Measurements from ENCODE around the gene SLC6A15. TPM values are rescaled to one million over a fixed set of nuclear protein-coding genes. Genes with fewer than 3 reads are reported as not detected.

SLC6A15 gene
- total RNA-seq, 6 experiments from 2014 or later = not detected

DNA sequence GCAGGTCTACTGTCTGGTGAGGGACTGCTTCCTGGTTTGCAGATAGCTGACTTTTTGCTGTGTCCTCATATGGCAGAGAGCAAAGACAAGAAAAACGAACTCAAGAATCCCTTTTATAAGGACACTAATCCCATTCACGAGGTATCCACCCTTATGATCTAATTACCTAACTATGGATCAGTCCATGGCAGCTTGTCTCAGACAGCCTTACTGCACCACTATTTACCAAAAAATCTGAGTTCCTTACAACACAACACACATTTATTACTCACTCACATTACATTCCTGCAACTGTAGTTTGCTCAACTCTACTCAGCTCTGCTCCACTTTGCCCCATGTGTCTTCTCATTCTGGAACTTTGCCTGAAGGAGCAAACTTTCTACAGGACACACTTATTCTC, 10.1 kb upstream of the SLC6A15 start:
- Histone ChIP-seq H3K4me3 (no peak overlapping the region), H3K4me1 (no peaks in the 10 kb centered on the region), H3K9me3 (no peaks in the 10 kb centered on the region), H3K27ac (no peak overlapping the region), H3K27me3 (no peaks in the 10 kb centered on the region), H3K36me3 (no peaks in the 10 kb centered on the region)
- no peak for TF ChIP-seq POLR2A (IDR thresholded peaks at IDR 0.05)
- TF ChIP-seq, protein P1, sequence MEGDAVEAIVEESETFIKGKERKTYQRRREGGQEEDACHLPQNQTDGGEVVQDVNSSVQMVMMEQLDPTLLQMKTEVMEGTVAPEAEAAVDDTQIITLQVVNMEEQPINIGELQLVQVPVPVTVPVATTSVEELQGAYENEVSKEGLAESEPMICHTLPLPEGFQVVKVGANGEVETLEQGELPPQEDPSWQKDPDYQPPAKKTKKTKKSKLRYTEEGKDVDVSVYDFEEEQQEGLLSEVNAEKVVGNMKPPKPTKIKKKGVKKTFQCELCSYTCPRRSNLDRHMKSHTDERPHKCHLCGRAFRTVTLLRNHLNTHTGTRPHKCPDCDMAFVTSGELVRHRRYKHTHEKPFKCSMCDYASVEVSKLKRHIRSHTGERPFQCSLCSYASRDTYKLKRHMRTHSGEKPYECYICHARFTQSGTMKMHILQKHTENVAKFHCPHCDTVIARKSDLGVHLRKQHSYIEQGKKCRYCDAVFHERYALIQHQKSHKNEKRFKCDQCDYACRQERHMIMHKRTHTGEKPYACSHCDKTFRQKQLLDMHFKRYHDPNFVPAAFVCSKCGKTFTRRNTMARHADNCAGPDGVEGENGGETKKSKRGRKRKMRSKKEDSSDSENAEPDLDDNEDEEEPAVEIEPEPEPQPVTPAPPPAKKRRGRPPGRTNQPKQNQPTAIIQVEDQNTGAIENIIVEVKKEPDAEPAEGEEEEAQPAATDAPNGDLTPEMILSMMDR (IDR thresholded peaks at IDR 0.05) = no peak
- intact Hi-C loops (cut with DNase I) = no loop called here
- 13% methylated on average over 2 of the region's 2 CpGs for WGBS (ENCODE audit: insufficient coverage, low coverage, low lambda C conversion rate, missing lambda C conversion rate)
- DNase-seq = no peak
- no peak for ATAC-seq

DNA sequence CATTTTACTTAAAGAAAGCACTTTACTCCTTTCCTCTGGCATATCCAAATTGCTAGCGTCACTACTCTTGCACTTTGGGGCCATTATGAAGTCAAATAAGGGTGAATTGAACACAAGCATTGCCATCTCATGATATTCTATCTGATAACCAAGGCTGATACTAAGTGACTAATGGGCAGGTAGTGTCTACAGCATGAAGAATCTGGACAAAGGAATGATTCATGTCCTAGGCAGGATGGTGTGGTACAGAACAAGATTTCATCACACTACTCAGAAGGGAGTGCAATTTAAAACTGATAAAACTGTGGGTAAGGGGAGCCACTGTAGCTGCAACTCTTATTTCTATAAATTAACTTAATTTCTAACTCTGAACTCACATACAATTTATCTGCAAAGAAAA, 7.7 kb upstream of the SLC6A15 start:
- DNase-seq = no peak
- no peaks in the 10 kb centered on the region for H3K9me3 ChIP-seq
- H3K27ac ChIP-seq = no peak overlapping the region
- H3K4me3 ChIP-seq = no peak overlapping the region
- no peaks in the 10 kb centered on the region for H3K36me3 ChIP-seq
- no peaks in the 10 kb centered on the region for H3K4me1 ChIP-seq
- TF ChIP-seq POLR2A (IDR thresholded peaks at IDR 0.05) = no peak
- TF ChIP-seq, protein P1 (IDR thresholded peaks at IDR 0.05) = no peak
- no peaks in the 10 kb centered on the region for H3K27me3 ChIP-seq
- intact Hi-C loops (cut with DNase I) = no loop called here
- no peak for ATAC-seq
- 29% methylated on average over 1 of the region's 1 CpG for WGBS (ENCODE audit: insufficient coverage, low coverage, low lambda C conversion rate, missing lambda C conversion rate)

DNA sequence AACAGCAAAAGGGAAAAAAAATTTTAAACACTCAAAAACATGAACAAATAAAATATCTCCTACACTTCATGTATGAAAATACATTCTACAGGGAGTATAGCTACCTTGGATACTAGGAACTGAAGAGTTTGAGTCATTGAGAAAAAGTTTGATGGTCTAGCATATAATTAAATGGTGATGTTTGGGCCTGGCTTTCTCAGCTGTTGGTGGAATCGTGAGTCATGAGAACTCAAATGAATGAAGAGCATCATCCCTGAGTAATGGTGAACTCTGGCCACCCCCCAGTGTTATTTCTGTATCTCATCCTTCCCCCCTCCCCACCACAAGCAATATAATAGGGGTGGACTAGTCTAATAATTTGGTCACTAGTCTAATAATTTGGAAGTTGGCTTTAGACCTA, 6.7 kb upstream of the SLC6A15 start:
- intact Hi-C loops (cut with DNase I) = no loop called here
- Histone ChIP-seq H3K27ac (no peak overlapping the region), H3K4me3 (no peak overlapping the region), H3K27me3 (peaks cover 0 to 3% of the 10 kb centered on the region in 2 donors), H3K4me1 (no peaks in the 10 kb centered on the region), H3K36me3 (no peaks in the 10 kb centered on the region), H3K9me3 (no peaks in the 10 kb centered on the region)
- DNase-seq (no peak), ATAC-seq (no peak)
- TF ChIP-seq, protein P1 (IDR thresholded peaks at IDR 0.05) = no peak
- no peak for TF ChIP-seq POLR2A (IDR thresholded peaks at IDR 0.05)
- WGBS (ENCODE audit: insufficient coverage, low coverage, low lambda C conversion rate, missing lambda C conversion rate) = 29% methylated on average over 1 of the region's 1 CpG

DNA sequence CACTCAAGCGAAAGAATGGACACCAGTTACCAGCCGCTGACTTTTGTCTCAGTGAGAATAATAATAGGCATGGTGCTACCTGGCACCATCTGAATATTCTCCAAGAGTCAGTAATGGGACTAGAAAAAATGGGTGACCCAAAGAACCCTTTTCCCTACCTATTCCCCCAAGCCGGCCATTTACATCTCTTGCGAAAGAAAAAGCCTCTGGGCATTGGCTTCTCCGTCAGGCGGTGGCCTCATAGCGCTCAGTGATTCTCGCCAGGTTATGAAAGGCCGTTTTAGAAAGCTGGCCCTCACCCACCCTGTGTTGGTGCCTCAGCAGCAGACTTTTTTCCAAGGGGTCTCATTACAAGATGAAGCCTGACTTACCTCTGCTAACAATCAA, 523 bp upstream of the SLC6A15 start:
- ATAC-seq (no peak), DNase-seq (no peak)
- Histone ChIP-seq H3K4me3 (no peak overlapping the region), H3K4me1 (peaks cover 0 to 13% (median 0%) of the 10 kb centered on the region in 4 donors), H3K36me3 (no peaks in the 10 kb centered on the region), H3K27ac (no peak overlapping the region), H3K27me3 (peaks cover 0 to 4% of the 10 kb centered on the region in 2 donors), H3K9me3 (no peaks in the 10 kb centered on the region)
- WGBS (ENCODE audit: insufficient coverage, low coverage, low lambda C conversion rate, missing lambda C conversion rate) = 15% methylated on average over 9 of the region's 9 CpGs
- no peak for TF ChIP-seq POLR2A (IDR thresholded peaks at IDR 0.05)
- TF ChIP-seq, protein P1 (IDR thresholded peaks at IDR 0.05) = no peak
- intact Hi-C loops (cut with DNase I) = no loop called here

Data from right lobe of liver (tissue), 6 donors.